SK-N-SH (cell line): ENCODE results near the gene UVRAG.

Experiments
- EP300 ChIP-seq, 2 experiments: IDR thresholded peaks; 2 replicates each; pipeline versions ENCODE4 v1.4.0 to v1.6.1; 2012; ENCODE audit warnings: borderline replicate concordance in 1 of 2, low read depth in 1 of 2, low read length in 1 of 2
- EZH2phosphoT487 ChIP-seq: fragments of 200-600 bp; sonication (generic); IDR thresholded peaks from 2 replicates; pipeline ENCODE4 v1.6.1; 2017; ENCODE audit warnings: low read depth, mixed run types, mild to moderate bottlenecking, antibody characterized with exemption, moderate library complexity, borderline replicate concordance
- GATA2 ChIP-seq: sonication (generic); formaldehyde crosslinking; IDR thresholded peaks from 2 replicates; pipeline ENCODE4 v1.5.0; 2020; ENCODE audit warnings: mild to moderate bottlenecking, missing genetic modification reagents
- JUND ChIP-seq: IDR thresholded peaks from 2 replicates; pipeline ENCODE4 v1.4.0; 2012
- MXI1 ChIP-seq: IDR thresholded peaks from 2 replicates; pipeline ENCODE4 v1.6.1; 2012; ENCODE audit warnings: mild to moderate bottlenecking, low read depth, low read length, improper control_type of control experiment
- NRF1 ChIP-seq: IDR thresholded peaks from 2 replicates; pipeline ENCODE4 v1.6.1; 2012; ENCODE audit warnings: low read depth, mild to moderate bottlenecking, low read length
- SMC3 ChIP-seq: IDR thresholded peaks from 2 replicates; pipeline ENCODE4 v1.6.1; 2012; ENCODE audit warnings: low read depth, low read length, improper control_type of control experiment
- USF1 ChIP-seq: IDR thresholded peaks from 2 replicates; pipeline ENCODE4 v1.4.0; 2012; ENCODE audit warnings: low read depth, borderline replicate concordance
- TF ChIP-seq, protein P1 (sequence below): fragments of 200-600 bp; sonication (generic); IDR thresholded peaks from 2 replicates; pipeline ENCODE4 v1.6.1; 2017; ENCODE audit warnings: antibody characterized with exemption, mild to moderate bottlenecking, moderate library complexity

DNA sequence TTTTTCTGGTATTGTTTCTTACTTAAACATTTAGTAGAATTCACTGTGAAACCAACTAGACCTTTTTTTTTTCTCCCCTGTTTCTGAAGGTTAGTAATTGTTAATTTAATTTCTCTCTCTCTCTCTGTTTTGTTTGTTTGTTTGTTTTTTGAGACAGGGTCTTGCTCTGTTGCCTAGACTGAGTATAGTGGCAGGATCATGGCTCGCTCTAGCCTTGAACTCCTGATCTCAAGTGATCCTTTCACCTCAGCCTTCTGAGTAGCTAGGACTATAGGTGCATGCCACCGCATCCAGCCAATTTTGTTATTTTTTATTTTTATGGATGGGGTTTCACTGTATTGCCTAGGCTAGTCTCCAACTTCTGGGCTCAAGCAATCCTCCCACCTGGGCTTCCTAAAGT lies 165.0 kb downstream of the UVRAG start:
- TF ChIP-seq EZH2phosphoT487 = no peak
- TF ChIP-seq EP300 (IDR thresholded peaks at IDR 0.05; ENCODE audit: borderline replicate concordance in 1 of 2, low read depth in 1 of 2, low read length in 1 of 2) = no peak
- TF ChIP-seq USF1 = no peak
- no peak for TF ChIP-seq SMC3
- TF ChIP-seq, protein P1, sequence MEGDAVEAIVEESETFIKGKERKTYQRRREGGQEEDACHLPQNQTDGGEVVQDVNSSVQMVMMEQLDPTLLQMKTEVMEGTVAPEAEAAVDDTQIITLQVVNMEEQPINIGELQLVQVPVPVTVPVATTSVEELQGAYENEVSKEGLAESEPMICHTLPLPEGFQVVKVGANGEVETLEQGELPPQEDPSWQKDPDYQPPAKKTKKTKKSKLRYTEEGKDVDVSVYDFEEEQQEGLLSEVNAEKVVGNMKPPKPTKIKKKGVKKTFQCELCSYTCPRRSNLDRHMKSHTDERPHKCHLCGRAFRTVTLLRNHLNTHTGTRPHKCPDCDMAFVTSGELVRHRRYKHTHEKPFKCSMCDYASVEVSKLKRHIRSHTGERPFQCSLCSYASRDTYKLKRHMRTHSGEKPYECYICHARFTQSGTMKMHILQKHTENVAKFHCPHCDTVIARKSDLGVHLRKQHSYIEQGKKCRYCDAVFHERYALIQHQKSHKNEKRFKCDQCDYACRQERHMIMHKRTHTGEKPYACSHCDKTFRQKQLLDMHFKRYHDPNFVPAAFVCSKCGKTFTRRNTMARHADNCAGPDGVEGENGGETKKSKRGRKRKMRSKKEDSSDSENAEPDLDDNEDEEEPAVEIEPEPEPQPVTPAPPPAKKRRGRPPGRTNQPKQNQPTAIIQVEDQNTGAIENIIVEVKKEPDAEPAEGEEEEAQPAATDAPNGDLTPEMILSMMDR = no peak
- TF ChIP-seq GATA2 = no peak
- TF ChIP-seq MXI1 = no peak
- no peak for TF ChIP-seq JUND
- no peak for TF ChIP-seq NRF1
